GDM1 (cell line): Measurements from ENCODE around the gene NINL.
A peak's percentile ranks its signal among the peaks of the same experiment; 100 is the strongest.

Source experiments
- DNase-seq: peaks from one replicate; lab custom pipeline; 2025; lab: John Stamatoyannopoulos, UW

NINL gene

GRCh38 chr20:25461786-25462545 is 123.4 kb downstream of the NINL start:
- peak; percentile 19 for DNase-seq

DNA sequence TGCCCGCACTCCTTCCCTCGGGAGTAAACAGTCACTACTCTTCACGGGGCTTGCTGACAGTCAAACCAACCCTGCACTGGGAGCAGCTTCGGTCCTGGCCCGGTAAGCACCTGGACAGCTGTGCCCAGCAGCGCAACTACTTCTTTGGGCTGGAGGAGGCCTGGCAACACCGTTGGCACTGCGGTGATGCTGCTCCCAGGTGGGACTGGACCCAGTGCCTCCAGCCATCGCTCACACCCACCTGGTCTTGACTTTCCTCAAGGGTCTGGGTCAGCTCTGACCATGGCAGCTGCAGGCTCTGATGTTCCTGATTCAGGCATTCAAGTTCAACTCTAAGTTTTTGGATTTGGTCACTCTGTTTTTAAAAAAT is 124.1 kb downstream of the NINL start:
- DNase-seq: no peak

DNA sequence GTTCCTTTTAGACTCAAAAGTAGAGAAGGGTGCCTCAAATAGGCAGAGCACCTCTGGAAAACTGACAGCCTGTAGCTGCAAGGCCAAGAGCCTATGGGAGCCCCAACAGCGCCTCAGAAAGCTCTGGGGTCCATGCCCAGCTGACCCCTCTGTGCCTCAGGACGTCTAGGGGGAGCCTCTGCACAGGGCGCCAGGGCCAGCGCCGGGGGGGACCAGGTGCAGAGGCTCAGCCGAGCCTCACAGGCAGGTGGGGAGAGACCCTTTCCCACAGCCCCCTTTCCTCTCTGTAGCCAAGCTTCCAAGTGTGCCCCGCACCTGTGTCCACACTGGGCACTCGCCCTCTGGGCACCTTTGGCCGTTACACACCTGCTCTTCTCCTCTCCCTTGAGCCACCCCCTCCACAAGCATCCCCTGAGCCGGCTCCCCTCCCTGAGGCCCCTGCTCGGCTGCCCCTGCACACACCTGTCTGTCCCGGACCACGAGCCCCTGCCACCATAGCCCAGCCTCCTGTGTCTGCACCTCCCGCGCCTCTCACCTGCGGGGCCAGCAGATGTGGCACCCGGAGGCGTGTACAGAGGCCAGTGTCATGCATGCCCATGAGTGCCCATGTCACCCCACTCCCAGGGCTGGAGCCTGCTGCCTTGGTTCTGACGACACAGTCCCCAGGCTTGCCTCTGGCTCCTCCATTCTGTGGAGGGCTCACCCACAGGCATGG is 124.6 kb downstream of the NINL start:
- DNase-seq: no peak

GRCh38 chr20:25459916-25460535 is 125.3 kb downstream of the NINL start:
- DNase-seq: no peak

DNA sequence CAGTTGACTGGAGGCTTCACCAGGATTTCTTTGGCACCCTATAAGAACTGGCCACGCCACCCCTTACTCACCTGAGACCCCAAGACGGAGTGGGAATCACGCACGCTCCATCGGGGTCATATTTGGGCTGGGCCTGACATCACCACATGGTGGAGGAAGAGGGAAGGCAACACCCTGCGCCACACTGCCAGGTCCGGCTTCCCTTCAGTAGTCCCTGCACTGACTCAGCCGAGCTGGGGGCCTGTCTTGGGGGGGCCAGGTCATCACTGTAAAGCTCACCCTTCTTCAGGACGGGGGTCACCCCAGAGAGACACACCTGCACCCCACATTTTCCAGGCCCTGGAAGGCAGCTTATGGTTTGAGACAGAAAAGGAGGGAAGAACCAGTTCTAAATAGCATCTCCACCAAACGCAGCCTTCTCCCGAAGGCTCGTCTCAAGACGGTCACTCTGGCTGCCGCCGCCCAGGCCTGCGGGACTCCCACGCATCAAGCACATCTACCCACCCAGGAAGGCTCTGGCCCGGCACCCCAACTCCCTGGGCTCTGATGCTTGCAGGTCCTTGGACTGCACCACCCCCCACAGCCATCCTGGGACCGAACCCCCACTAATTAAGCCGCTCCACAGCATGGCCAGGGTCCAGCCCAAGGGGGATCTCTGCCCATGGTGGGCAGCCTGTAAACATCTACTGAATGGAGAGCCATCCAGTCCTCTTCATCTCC is 126.1 kb downstream of the NINL start:
- no peak for DNase-seq

DNA sequence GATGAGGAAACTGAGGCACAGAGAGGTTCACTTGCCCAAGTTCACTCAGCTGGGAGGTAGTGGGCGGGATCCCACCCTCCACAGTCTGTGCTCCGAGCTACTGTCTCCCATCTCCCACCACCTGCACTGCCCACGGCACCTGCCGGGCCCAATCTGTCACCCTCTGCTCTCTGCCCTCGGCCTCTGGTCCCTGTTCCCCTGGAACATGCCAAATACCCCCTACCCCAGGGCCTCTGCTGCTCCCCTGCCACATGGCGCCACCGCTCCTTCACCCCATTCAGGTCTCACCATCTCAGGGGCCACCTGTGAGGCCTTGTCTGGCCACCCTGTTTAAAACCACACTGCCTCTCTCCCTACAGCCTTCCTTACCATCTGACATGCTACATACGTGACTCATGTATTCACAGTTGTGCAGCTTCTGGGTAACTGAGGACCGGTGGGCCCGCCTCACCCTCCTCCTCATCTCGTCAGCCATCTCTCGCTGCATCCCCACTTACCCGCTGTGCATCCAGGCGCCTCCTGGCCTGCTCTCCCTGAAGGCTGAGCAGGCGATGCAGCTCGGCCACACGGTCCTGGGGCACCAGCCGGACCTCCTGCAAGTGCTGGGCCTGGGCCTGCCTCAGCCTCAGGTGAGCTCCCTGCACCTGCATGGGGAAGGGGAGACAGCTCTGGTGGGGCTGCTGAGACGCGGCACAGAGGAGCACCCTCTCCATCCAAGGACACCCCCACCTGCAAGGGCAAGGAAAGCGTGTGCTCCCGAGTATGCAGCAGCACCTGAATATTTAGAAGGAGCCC is 127.2 kb downstream of the NINL start:
- no peak for DNase-seq

GRCh38 chr20:25454153-25454900 is 131.0 kb downstream of the NINL start:
- DNase-seq: no peak

DNA sequence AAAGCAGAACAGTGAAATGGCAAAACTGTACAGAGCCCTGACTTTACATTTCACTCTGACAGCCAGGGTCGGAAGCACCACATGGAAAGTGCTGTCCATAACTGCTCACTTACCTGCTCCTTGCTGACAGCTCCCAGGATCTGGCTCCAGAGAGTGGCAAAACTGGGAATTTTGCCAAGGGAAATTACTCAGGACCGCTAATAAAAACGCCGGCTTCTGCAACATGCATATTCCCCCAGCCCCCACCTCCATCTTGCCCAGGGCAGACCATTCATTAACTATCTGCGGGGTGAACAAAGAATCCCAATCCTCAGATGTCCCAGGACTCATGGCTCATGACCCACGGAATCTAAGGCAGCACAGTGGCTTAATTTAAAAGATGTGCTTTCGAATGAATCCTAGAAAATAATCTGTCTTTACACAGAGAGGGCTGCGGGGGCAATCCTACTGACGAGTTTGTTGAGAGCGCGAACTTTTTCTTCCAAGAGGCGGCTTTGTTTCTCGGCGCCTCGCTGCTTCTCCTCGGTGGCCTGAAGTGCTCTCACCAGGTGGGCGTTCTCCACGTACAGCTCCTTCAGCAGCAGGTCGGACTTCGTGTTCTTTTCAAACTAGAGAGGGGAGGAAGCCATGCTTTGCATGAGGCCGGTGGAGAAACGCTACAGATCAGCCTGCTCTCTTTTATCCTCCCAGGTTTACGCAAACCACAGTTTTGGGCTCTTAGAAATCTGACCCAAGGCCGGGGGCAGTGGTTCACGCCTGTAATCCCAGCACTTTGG is 132.1 kb downstream of the NINL start:
- no peak for DNase-seq

GRCh38 chr20:25452333-25452732 is 133.0 kb downstream of the NINL start:
- DNase-seq: no peak

- DNase-seq: no peak
Observed at GRCh38 chr20:25447671-25448070, 137.7 kb downstream of the NINL start.

DNA sequence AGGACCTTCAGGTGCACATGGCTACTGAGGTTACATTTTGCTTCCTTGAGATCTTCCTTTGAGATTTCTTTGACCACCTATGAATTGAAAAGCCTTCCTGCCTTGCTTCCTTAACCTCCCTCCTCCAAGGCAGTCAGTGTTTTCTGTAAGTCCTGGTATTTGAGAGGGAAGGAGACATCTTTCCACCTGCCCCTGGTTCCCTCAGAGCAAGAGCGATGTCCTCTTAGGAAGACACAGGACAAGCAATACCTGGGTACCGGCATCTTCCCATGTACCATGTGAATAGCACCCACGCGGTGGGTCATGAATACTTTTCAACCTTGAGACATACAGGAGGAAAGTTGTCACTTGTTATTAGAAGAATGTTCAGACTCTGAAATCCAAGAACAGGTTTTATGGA is 140.8 kb downstream of the NINL start:
- no peak for DNase-seq

GRCh38 chr20:25439328-25439727 is 146.0 kb downstream of the NINL start:
- no peak for DNase-seq

DNA sequence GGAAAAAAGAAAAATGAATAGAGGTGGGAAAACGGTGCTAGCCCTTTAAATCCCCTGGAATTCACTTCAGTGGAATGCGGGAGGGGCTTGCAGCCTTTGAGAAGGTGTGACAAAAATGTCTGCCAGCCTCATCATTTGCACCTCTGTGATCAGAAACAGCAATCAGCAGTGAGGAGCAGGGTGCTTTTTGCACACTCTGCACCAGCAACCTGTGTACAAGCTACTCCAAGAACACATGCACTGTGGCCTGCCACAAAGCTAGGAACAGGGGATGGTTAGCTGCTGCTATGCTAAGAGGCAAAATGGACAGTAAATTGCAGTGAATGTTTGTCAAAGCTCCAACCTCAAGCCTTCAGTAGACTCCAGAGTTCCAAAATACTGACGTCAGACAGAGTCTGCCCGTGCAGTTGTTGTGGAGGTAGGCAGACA is 148.2 kb downstream of the NINL start:
- DNase-seq: no peak

GRCh38 chr20:25424536-25424935 is 160.8 kb downstream of the NINL start:
- no peak for DNase-seq

- no peak for DNase-seq
Observed at GRCh38 chr20:25422032-25422431, 163.3 kb downstream of the NINL start.

DNA sequence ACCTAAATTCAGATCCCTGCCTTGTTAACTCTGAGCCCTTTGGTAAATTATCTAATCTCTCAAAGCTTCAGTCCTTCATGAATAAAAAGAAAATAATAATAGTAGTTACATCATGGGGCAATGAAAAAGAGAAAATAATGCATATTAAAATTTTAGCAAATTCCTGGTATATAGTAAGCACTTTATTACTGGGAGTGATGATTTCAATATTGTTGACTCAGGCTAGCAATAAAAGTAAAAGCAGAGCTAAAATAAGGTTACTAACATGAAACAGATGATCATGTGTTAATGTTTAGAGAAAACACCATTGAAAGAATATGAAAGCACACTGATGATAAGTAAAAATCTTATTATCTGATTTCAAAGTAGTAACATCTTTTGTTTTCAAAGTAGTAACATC is 164.2 kb downstream of the NINL start:
- no peak for DNase-seq

GRCh38 chr20:25418776-25419175 is 166.6 kb downstream of the NINL start:
- DNase-seq: no peak

- no peak for DNase-seq
Observed at GRCh38 chr20:25408890-25409289, 176.4 kb downstream of the NINL start.

- DNase-seq: no peak
Observed at GRCh38 chr20:25408170-25408547, 177.2 kb downstream of the NINL start.
